Measurements from ENCODE around the gene FOXO3. TPM values are rescaled to one million over a fixed set of nuclear protein-coding genes. Genes with fewer than 3 reads are reported as not detected.

FOXO3 gene
- polyA plus RNA-seq, 4 donors = 48.7 to 56.5 (median 51.7) TPM

- no peak for DNase-seq (ENCODE audit: low read depth in 4 of 4, low spot score in 3 of 4)
These were observed 64.9 kb downstream of the FOXO3 start for GRCh38 chr6:108625581-108625980.

GRCh38 chr6:108626777-108627176 lies 66.1 kb downstream of the FOXO3 start:
- DNase-seq (ENCODE audit: low read depth in 4 of 4, low spot score in 3 of 4) = no peak

GRCh38 chr6:108627692-108628550 lies 67.2 kb downstream of the FOXO3 start:
- DNase-seq (ENCODE audit: low read depth in 4 of 4, low spot score in 3 of 4) = no peak

- DNase-seq (ENCODE audit: low read depth in 4 of 4, low spot score in 3 of 4) = no peak
These were observed 69.5 kb downstream of the FOXO3 start for GRCh38 chr6:108630050-108630714.

GRCh38 chr6:108632441-108632840 lies 71.7 kb downstream of the FOXO3 start:
- no peak for DNase-seq (ENCODE audit: low read depth in 4 of 4, low spot score in 3 of 4)

GRCh38 chr6:108633436-108633835 lies 72.7 kb downstream of the FOXO3 start:
- DNase-seq (ENCODE audit: low read depth in 4 of 4, low spot score in 3 of 4) = no peak

GRCh38 chr6:108635505-108636226 lies 74.9 kb downstream of the FOXO3 start:
- no peak for DNase-seq (ENCODE audit: low read depth in 4 of 4, low spot score in 3 of 4)

- DNase-seq (ENCODE audit: low read depth in 4 of 4, low spot score in 3 of 4) = no peak
These were observed 77.2 kb downstream of the FOXO3 start for GRCh38 chr6:108637963-108638362.

GRCh38 chr6:108638993-108639392 lies 78.3 kb downstream of the FOXO3 start:
- DNase-seq (ENCODE audit: low read depth in 4 of 4, low spot score in 3 of 4) = no peak

- no peak for DNase-seq (ENCODE audit: low read depth in 4 of 4, low spot score in 3 of 4)
These were observed 79.4 kb downstream of the FOXO3 start for GRCh38 chr6:108640104-108640503.

- DNase-seq (ENCODE audit: low read depth in 4 of 4, low spot score in 3 of 4) = no peak
These were observed 82.5 kb downstream of the FOXO3 start for GRCh38 chr6:108643184-108643583.

GRCh38 chr6:108644252-108644651 lies 83.5 kb downstream of the FOXO3 start:
- DNase-seq (ENCODE audit: low read depth in 4 of 4, low spot score in 3 of 4) = no peak

- no peak for DNase-seq (ENCODE audit: low read depth in 4 of 4, low spot score in 3 of 4)
These were observed 87.5 kb downstream of the FOXO3 start for GRCh38 chr6:108648191-108648590.

- DNase-seq (ENCODE audit: low read depth in 4 of 4, low spot score in 3 of 4) = no peak
These were observed 89.6 kb downstream of the FOXO3 start for GRCh38 chr6:108650325-108650724.

- no peak for DNase-seq (ENCODE audit: low read depth in 4 of 4, low spot score in 3 of 4)
These were observed 90.1 kb downstream of the FOXO3 start for GRCh38 chr6:108650781-108651180.

GRCh38 chr6:108651340-108652227 lies 90.9 kb downstream of the FOXO3 start:
- no peak for DNase-seq (ENCODE audit: low read depth in 4 of 4, low spot score in 3 of 4)

GRCh38 chr6:108652375-108652774 lies 91.7 kb downstream of the FOXO3 start:
- DNase-seq (ENCODE audit: low read depth in 4 of 4, low spot score in 3 of 4) = no peak

GRCh38 chr6:108653949-108654348 lies 93.2 kb downstream of the FOXO3 start:
- no peak for DNase-seq (ENCODE audit: low read depth in 4 of 4, low spot score in 3 of 4)

- no peak for DNase-seq (ENCODE audit: low read depth in 4 of 4, low spot score in 3 of 4)
These were observed 93.9 kb downstream of the FOXO3 start for GRCh38 chr6:108654465-108655106.

Measured in right renal pelvis (tissue), 4 donors.